ENCODE data around the gene WDR72. TPM values are rescaled to one million over a fixed set of nuclear protein-coding genes. Genes with fewer than 3 reads are reported as not detected.
"Not testable (repeated sequence)": the region's sequence is repeated elsewhere in the genome, so short reads cannot be mapped to it uniquely, and the experiment has no call there.

The WDR72 gene
- total RNA-seq, 2 donors from 2014 or later, result 4.1 to 12.2 TPM

- Mint-ChIP-seq H3K9me3 (peaks cover 6% of the 10 kb centered on the region), H3K4me3 (no peak overlapping the region), H3K36me3 (ENCODE audit: low read depth) (peaks cover 3% of the 10 kb centered on the region), H3K27ac (no peak overlapping the region), H3K4me1 (peaks cover 1% of the 10 kb centered on the region), H3K27me3 (ENCODE audit: insufficient read depth) (no peaks in the 10 kb centered on the region)
- no peaks in the 10 kb centered on the region for H3K9me3 ChIP-seq (ENCODE audit: control insufficient read depth, low read length)
- no peak overlapping the region for H3K9ac ChIP-seq (ENCODE audit: extremely low read depth, low read length, poor library complexity, severe bottlenecking)
- WGBS, 2 experiments (ENCODE audit: insufficient coverage in 1 of 2, insufficient read length in 1 of 2), result 92 to 100% methylated on average over 2 to 4 of the region's 4 CpGs
- no peak overlapping the region for H3K27ac ChIP-seq (ENCODE audit: low read depth, low read length)
- no peak overlapping the region for H3K4me3 ChIP-seq (ENCODE audit: low read length)
- no peaks in the 10 kb centered on the region for H3K36me3 ChIP-seq (ENCODE audit: control insufficient read depth, insufficient read depth, low read length)
- TF ChIP-seq CTCF (conservative IDR thresholded peaks at IDR 0.05), result no peak
- H3K27me3 ChIP-seq (ENCODE audit: control insufficient read depth, insufficient read depth, low read length, poor library complexity, severe bottlenecking), result no peaks in the 10 kb centered on the region
- DNase-seq, result no peak
- no peaks in the 10 kb centered on the region for H3K4me1 ChIP-seq (ENCODE audit: control insufficient read depth, insufficient read depth, low read length)
These were observed 211.2 kb downstream of the WDR72 start for GRCh38 chr15:53548236-53548635.

- H3K27ac ChIP-seq (ENCODE audit: low read depth, low read length); H3K4me1 ChIP-seq (ENCODE audit: control insufficient read depth, insufficient read depth, low read length); H3K4me1 Mint-ChIP-seq; H3K27me3 Mint-ChIP-seq (ENCODE audit: insufficient read depth); DNase-seq; H3K4me3 ChIP-seq (ENCODE audit: low read length); H3K9ac ChIP-seq (ENCODE audit: extremely low read depth, low read length, poor library complexity, severe bottlenecking); H3K36me3 ChIP-seq (ENCODE audit: control insufficient read depth, insufficient read depth, low read length); H3K9me3 ChIP-seq (ENCODE audit: control insufficient read depth, low read length); H3K27me3 ChIP-seq (ENCODE audit: control insufficient read depth, insufficient read depth, low read length, poor library complexity, severe bottlenecking): not testable (repeated sequence)
- peak overlapping the region; percentile 77 for H3K4me3 Mint-ChIP-seq
- H3K27ac Mint-ChIP-seq, result peak overlapping the region; percentile 98
- H3K36me3 Mint-ChIP-seq (ENCODE audit: low read depth), result peaks cover 13% of the 10 kb centered on the region
- peaks cover 22% of the 10 kb centered on the region for H3K9me3 Mint-ChIP-seq
- 96 to 100% methylated on average over 4 to 33 of the region's 34 CpGs for WGBS, 2 experiments (ENCODE audit: insufficient coverage in 1 of 2, insufficient read length in 1 of 2)
These were observed 218.7 kb downstream of the WDR72 start for GRCh38 chr15:53540626-53541300.

GRCh38 chr15:53539878-53540277 is 219.6 kb downstream of the WDR72 start:
- peak overlapping the region; percentile 98 for H3K27ac Mint-ChIP-seq
- Histone ChIP-seq H3K4me3 (ENCODE audit: low read length) (peak overlapping the region; percentile 62), H3K27ac (ENCODE audit: low read depth, low read length) (no peak overlapping the region)

More at GRCh38 chr15:53539878-53540277, 219.6 kb downstream of the WDR72 start:
- WGBS, 2 experiments (ENCODE audit: insufficient coverage in 1 of 2, insufficient read length in 1 of 2), result 100% methylated on average over 2 of the region's 3 CpGs; no CpG with 5 or more reads in 1 of the 2 experiments
- no peak for DNase-seq
- Histone ChIP-seq H3K36me3 (ENCODE audit: control insufficient read depth, insufficient read depth, low read length) (peaks cover 3% of the 10 kb centered on the region), H3K27me3 (ENCODE audit: control insufficient read depth, insufficient read depth, low read length, poor library complexity, severe bottlenecking) (no peaks in the 10 kb centered on the region), H3K9ac (ENCODE audit: extremely low read depth, low read length, poor library complexity, severe bottlenecking) (no peak overlapping the region), H3K9me3 (ENCODE audit: control insufficient read depth, low read length) (no peaks in the 10 kb centered on the region), H3K4me1 (ENCODE audit: control insufficient read depth, insufficient read depth, low read length) (peaks cover 5% of the 10 kb centered on the region)
- H3K4me1 Mint-ChIP-seq, result peaks cover 11% of the 10 kb centered on the region
- peaks cover 13% of the 10 kb centered on the region for H3K36me3 Mint-ChIP-seq (ENCODE audit: low read depth)
- TF ChIP-seq CTCF (conservative IDR thresholded peaks at IDR 0.05), result no peak
- peaks cover 22% of the 10 kb centered on the region for H3K9me3 Mint-ChIP-seq
- H3K27me3 Mint-ChIP-seq (ENCODE audit: insufficient read depth), result no peaks in the 10 kb centered on the region
- peak overlapping the region; percentile 77 for H3K4me3 Mint-ChIP-seq

All from endodermal cell (in vitro differentiated cells).